Endothelial cell of umbilical vein (primary cell): ENCODE data around the gene PRSS21. TPM values are rescaled to one million over a fixed set of nuclear protein-coding genes. Genes with fewer than 3 reads are reported as not detected.

ENCODE experiments used
- BruUV-seq: library from RNA; stranded (reverse); fragments of 400-500 nt; replicated peaks from 2 replicates; lab custom pipeline; 2021; lab: Mats Ljungman, UMichigan
- CTCF ChIA-PET: fragments of 300-600, 350-600 bp; sonication (Branson Sonifier 250); formaldehyde crosslinking; loops from one replicate; lab custom pipeline; 2021; ENCODE audit warnings: antibody characterized with exemption, inconsistent platforms; lab: Charles Lee
- POLR2A ChIA-PET: fragments of 300-600, 350-600 bp; sonication (Branson Sonifier 250); formaldehyde crosslinking; loops from one replicate; lab custom pipeline; 2021; ENCODE audit warnings: antibody characterized with exemption, inconsistent platforms; lab: Charles Lee
- DNase-seq: peaks from one replicate; pipeline ENCODE4 v3.0.0-alpha.2; 2011; ENCODE audit warnings: low read depth, low spot score
- FAIRE-seq: peaks from 2 replicates; lab custom pipeline; 2011; peaks lifted over from hg19 to GRCh38; lab: Jason Lieb, UNC
- H2AFZ ChIP-seq: 2 replicates; pipeline ENCODE4 v1.6.0; 2012; ENCODE audit warnings: low read depth, low read length, control low read depth, inconsistent platforms
- H3K27ac ChIP-seq: 2 replicates; pipeline ENCODE4 v1.5.1; 2011; ENCODE audit warnings: low read depth, mild to moderate bottlenecking, control low read depth, low read length, moderate library complexity; ENCODE audit not compliant: insufficient read depth
- H3K27me3 ChIP-seq, 2 experiments: 2 replicates each; pipeline versions ENCODE4 v1.6.0 to v1.6.1; 2011; ENCODE audit warnings: low read length in 2 of 2, mixed read lengths in 1 of 2; ENCODE audit not compliant: control insufficient read depth in 2 of 2, insufficient read depth in 2 of 2
- H3K36me3 ChIP-seq, 2 experiments: 2 replicates in 1 of 2; 3 replicates in 1 of 2; pipeline ENCODE4 v1.5.1; 2011; ENCODE audit warnings: low read length in 2 of 2, mild to moderate bottlenecking in 1 of 2, moderate library complexity in 1 of 2; ENCODE audit not compliant: control insufficient read depth in 2 of 2, insufficient read depth in 2 of 2; ENCODE audit errors: extremely low read depth in 1 of 2
- H3K4me1 ChIP-seq: 3 replicates; pipeline ENCODE4 v1.5.1; 2011; ENCODE audit warnings: mild to moderate bottlenecking, low read length; ENCODE audit not compliant: control insufficient read depth, insufficient read depth; ENCODE audit errors: extremely low read depth
- H3K4me2 ChIP-seq: 2 replicates; pipeline ENCODE4 v1.6.1; 2011; ENCODE audit warnings: low read length, control low read depth, mixed read lengths; ENCODE audit not compliant: insufficient read depth
- H3K4me3 ChIP-seq, 3 experiments: fragments of 200-600 bp in 1 of 3; sonication (generic), shearing (Covaris generic) in 1 of 3; replicated peaks in 1 of 3; 2 replicates each; pipeline ENCODE4 v1.5.1; 2011 to 2016; ENCODE audit warnings: control low read depth in 3 of 3, low read length in 3 of 3, mild to moderate bottlenecking in 2 of 3, inconsistent platforms in 1 of 3, low read depth in 1 of 3, moderate library complexity in 1 of 3; ENCODE audit not compliant: insufficient read depth in 1 of 3
- H3K79me2 ChIP-seq: 2 replicates; pipeline ENCODE4 v1.6.0; 2012; ENCODE audit warnings: low read length, inconsistent platforms; ENCODE audit not compliant: control insufficient read depth, insufficient read depth
- H3K9ac ChIP-seq: replicated peaks from 2 replicates; pipeline ENCODE3; 2011; ENCODE audit warnings: low read length, control low read depth; ENCODE audit not compliant: insufficient read depth; ENCODE audit errors: extremely low read depth
- H3K9me1 ChIP-seq: replicated peaks from 3 replicates; pipeline ENCODE4 v1.6.0; 2011; ENCODE audit warnings: mild to moderate bottlenecking, low read length; ENCODE audit not compliant: control insufficient read depth, insufficient read depth; ENCODE audit errors: extremely low read depth
- H3K9me3 ChIP-seq: replicated peaks from 2 replicates; pipeline ENCODE4 v1.5.1; 2012; ENCODE audit warnings: low read length, inconsistent platforms; ENCODE audit not compliant: control insufficient read depth, insufficient read depth
- H4K20me1 ChIP-seq: replicated peaks from 2 replicates; pipeline ENCODE3; 2011; ENCODE audit warnings: mild to moderate bottlenecking, low read length; ENCODE audit not compliant: control insufficient read depth, insufficient read depth; ENCODE audit errors: extremely low read depth
- CTCF ChIP-seq, 2 donors: IDR thresholded peaks; 1 replicate in 1 of 2; 2 replicates in 1 of 2; pipeline ENCODE4 v1.5.1; 2011; ENCODE audit warnings: low read length in 2 of 2, mild to moderate bottlenecking in 2 of 2, moderate library complexity in 2 of 2, control low read depth in 1 of 2, inconsistent platforms in 1 of 2, low read depth in 1 of 2; ENCODE audit not compliant: insufficient read depth in 1 of 2; ENCODE audit errors: extremely low read depth in 1 of 2
- EZH2 ChIP-seq: IDR thresholded peaks from 2 replicates; pipeline ENCODE4 v1.6.1; 2012; ENCODE audit warnings: borderline replicate concordance, low read depth, mild to moderate bottlenecking, moderate library complexity, low read length, inconsistent platforms; ENCODE audit not compliant: severe bottlenecking
- FOS ChIP-seq: IDR thresholded peaks from 2 replicates; pipeline ENCODE4 v1.6.1; 2011; ENCODE audit warnings: mild to moderate bottlenecking, low read length, moderate library complexity, borderline replicate concordance; ENCODE audit not compliant: insufficient read depth
- GATA2 ChIP-seq: IDR thresholded peaks from 2 replicates; pipeline ENCODE4 v1.7.0; 2011; ENCODE audit warnings: low read depth, mild to moderate bottlenecking, moderate library complexity, mixed read lengths, low read length; ENCODE audit not compliant: insufficient read length, insufficient read depth
- JUN ChIP-seq: IDR thresholded peaks from 2 replicates; pipeline ENCODE4 v1.6.1; 2011; ENCODE audit warnings: borderline replicate concordance, low read depth; ENCODE audit not compliant: insufficient read length, insufficient read depth
- MAX ChIP-seq: IDR thresholded peaks from 2 replicates; pipeline ENCODE4 v1.6.1; 2011; ENCODE audit not compliant: insufficient read depth, insufficient read length
- MYC ChIP-seq: IDR thresholded peaks from one replicate; pipeline ENCODE4 v1.6.1; 2011; ENCODE audit warnings: mild to moderate bottlenecking, low read depth, low read length
- POLR2A ChIP-seq: IDR thresholded peaks from 2 replicates; pipeline ENCODE4 v1.6.1; 2012; ENCODE audit warnings: low read depth, mild to moderate bottlenecking, control low read depth, low read length
- POLR2AphosphoS5 ChIP-seq: IDR thresholded peaks from 2 replicates; pipeline ENCODE4 v1.6.1; 2012; ENCODE audit warnings: low read depth, mild to moderate bottlenecking, control low read depth, low read length, moderate library complexity; ENCODE audit not compliant: insufficient read depth
- dilution Hi-C: fragments of 300-500 bp; cut with MboI; formaldehyde crosslinking; loops from one replicate; pipeline ENCODE4 v1.15.0; 2019; ENCODE audit warnings: low sequenced_read_pairs; ENCODE audit not compliant: extremely low pct_ligation_motif_present
- intact Hi-C: fragments of 100-400 bp; cut with micrococcal nuclease; formaldehyde crosslinking; loops from one replicate; pipeline ENCODE4 v1.10.0; 2022
- polyA plus RNA-seq, 4 experiments: library from polyadenylated mRNA; depleted of rRNA in 3 of 4; stranded (reverse) in 3 of 4; unstranded in 1 of 4; fragments of >200 nt; gene quantifications; 2 replicates each; pipeline versions ENCODE4 v1.2.1 to v1.2.3, GENCODE V29; 2011 to 2012; ENCODE audit warnings: missing spikeins in 1 of 4
- total RNA-seq: library from RNA; stranded (reverse); gene quantifications from 2 replicates; pipeline ENCODE4 v1.2.3, GENCODE V29; 2021

Gene PRSS21
- total and polyA plus RNA-seq, 2 donors (not counting 3 experiments of a cell fraction or from before 2014, with no cell fraction given): 0.28 TPM; not detected in 1

GRCh38 chr16:2840914-2841313 is 23.9 kb downstream of the PRSS21 start:
- TF ChIP-seq CTCF (IDR thresholded peaks at IDR 0.05; ENCODE audit: extremely low read depth in 1 of 2, insufficient read depth in 1 of 2, low read depth in 1 of 2, low read length in 2 of 2): no peak
- TF ChIP-seq MYC: no peak
- no peak for TF ChIP-seq POLR2AphosphoS5
- no peak for TF ChIP-seq JUN
- no peak for TF ChIP-seq POLR2A
- no peak for TF ChIP-seq FOS
- TF ChIP-seq GATA2: no peak
- TF ChIP-seq EZH2: no peak
- TF ChIP-seq MAX: no peak
- intact Hi-C loops: no loop called here
- Histone ChIP-seq H3K4me1 (peaks cover 15% of the 10 kb centered on the region), H2AFZ (no peak overlapping the region), H3K79me2 (no peaks in the 10 kb centered on the region), H3K36me3 (no peaks in the 10 kb centered on the region), H3K27ac (no peak overlapping the region), H3K9me3 (no peaks in the 10 kb centered on the region), H3K4me3 (no peak overlapping the region), H3K27me3 (no peaks in the 10 kb centered on the region), H4K20me1 (no peaks in the 10 kb centered on the region), H3K9ac (no peak overlapping the region), H3K9me1 (no peaks in the 10 kb centered on the region), H3K4me2 (no peak overlapping the region)
- BruUV-seq: no TSS peak
- DNase-seq: no peak
- ChIA-PET POLR2A (no interaction called here), CTCF (interaction anchor here (3.0 to 6.4 kb wide), 2 partner anchors 29 to 65 kb away, joined by 15 to 372 read pairs; no protein-coding TSS in a partner anchor)
- FAIRE-seq: no peak
- dilution Hi-C loops: no loop called here
